GM18861 (cell line): Measurements from ENCODE around the gene PLCXD3.
"Not testable (repeated sequence)": the region's sequence is repeated elsewhere in the genome, so short reads cannot be mapped to it uniquely, and the experiment has no call there.

Experiments
- ATAC-seq: cut with Tn5 transposase; IDR thresholded peaks from one replicate; pipeline ENCODE4 v1.9.1; 2021; ENCODE audit not compliant: unreplicated experiment

The PLCXD3 gene

DNA sequence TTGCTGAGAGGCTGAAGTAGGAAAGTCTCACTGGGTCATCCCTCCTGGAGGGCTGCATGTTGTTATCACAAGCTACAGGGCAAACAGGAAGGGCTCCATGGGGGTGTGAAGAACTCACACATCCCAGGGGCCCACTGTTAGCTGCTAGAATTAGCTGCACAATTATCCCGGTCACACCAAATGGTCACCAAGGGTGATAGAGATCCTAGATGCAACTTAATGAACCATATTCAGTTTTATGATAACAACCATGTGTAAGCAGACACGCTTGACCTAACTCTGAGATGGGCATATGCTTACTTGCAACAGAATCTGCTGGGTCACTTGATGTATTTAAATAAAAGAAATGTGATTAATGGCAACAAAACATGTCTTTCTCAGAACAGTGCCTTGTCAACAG is 153.6 kb downstream of the PLCXD3 start:
- ATAC-seq, result no peak

GRCh38 chr5:41349846-41350245 is 160.6 kb downstream of the PLCXD3 start:
- ATAC-seq, result no peak

DNA sequence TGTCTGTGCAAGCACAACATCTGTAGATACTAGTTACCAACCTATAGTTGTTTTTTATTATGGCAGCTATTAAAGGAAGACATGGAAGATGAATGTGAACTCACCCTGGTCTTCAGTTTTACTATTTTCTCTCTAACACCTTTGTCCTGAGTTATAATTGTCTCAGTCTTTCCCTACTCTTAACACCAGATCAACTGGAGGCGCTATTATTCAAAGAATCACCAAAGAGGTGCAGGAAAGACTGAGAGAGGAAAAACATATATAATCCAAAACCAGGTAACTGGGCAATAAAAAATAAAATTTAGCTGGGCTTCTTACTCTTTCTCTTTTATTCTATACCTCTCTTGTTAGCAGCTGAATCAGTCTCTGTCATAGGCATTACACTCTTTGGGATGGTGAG is 162.8 kb downstream of the PLCXD3 start:
- no peak for ATAC-seq

- ATAC-seq, result no peak
Observed at GRCh38 chr5:41346609-41347008, 163.8 kb downstream of the PLCXD3 start.

GRCh38 chr5:41345295-41345694 is 165.1 kb downstream of the PLCXD3 start:
- ATAC-seq, result no peak

DNA sequence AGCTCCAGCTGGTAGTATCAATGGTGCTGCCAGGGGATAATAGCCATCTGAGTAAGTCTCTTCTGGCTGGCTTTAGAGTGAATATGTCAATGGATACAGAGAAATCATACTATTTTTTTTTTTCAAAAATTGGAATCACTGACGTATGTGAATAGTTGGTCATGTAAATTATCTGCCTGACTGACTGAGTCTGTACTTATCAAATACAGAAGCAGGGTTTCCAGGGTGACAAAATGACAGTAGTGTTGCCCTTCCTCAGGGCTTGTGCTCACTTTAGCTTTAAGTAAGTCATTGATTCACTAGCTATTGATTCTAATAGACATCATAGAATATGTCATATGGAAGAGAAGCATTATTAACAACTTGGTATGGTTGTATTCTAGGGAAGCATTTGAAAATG is 171.1 kb downstream of the PLCXD3 start:
- ATAC-seq, result no peak

DNA sequence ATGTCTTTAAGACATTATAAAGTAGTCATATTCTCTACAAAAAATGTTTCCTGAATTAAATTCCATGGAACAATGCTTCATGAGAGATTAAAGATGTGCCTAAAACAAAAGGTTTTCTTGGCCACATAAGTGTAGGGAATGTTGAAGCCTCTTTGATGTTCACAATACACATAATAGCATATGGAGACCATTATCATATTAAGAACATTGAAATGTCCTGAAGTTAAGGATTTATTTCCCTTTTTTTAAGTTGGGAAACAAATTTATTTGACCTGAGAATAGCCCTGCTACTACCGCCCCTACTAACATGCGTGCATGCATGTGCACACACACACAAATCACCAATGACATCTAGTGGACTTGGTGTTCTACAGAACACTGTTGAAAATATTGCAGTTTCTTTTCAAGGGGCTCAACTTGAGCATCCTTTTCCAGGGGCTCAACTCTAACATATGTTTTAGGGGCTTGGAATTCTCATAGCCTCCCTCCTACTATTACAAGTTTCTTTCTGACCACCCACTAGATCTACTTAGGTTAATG is 172.2 kb downstream of the PLCXD3 start:
- no peak for ATAC-seq

DNA sequence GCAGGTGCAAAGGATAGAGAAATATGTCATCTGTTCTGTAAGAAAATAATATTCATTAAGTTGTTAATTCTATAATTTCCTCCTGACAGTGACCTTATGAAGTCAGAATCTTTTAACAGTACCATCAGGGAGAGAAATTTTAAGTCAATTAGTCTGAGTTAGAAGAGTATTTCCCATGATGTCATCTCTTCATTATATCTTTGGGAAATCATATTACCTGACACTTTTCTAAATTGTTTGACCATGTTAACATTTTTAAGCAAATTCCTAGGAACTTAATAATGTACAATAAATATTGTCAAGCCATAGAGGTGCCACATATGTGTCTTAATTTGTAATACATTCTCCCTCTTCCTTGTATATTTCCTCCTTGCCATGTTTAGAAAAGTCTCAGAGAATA is 172.7 kb downstream of the PLCXD3 start:
- no peak for ATAC-seq

- ATAC-seq, result no peak
Observed at GRCh38 chr5:41337216-41337615, 173.2 kb downstream of the PLCXD3 start.

DNA sequence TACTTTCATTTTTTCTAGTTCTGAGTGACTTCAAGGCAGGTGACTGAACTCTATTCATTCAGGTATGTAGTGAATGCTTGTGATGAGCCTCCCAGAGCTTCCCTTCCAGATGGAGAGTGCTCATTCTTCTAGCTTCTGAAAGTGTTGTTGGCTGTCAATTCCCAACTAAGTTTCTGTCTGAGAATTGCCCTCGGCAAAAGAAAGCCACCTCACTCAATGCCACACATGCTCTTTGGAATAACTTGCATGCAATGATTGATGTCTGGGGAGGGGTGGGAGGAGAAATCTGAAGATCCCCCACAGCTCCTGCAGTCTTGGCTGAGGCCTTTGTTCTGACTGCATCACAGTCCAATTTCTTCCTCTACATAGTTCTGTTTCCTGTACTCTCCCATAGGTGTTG is 173.9 kb downstream of the PLCXD3 start:
- no peak for ATAC-seq

- no peak for ATAC-seq
Observed at GRCh38 chr5:41335596-41336181, 174.7 kb downstream of the PLCXD3 start.

DNA sequence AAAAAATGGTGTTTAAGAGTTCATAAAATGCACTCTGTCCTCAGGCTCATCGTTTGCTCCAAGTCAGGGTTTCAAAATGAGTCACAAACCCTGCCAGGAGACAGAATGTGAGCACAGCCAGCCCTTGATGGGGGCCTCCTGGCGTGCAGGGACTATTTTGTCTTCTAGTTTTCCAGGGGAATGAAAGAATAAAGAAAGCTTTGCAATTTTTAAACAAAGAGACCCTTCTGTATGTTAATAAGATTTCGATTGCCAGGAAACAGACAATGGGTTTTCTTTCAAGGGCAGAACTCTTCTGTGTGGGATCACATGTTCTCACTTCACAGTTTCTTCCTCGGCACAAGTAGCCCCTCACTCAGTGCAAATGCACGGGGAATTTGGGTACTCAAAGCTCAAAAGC is 175.6 kb downstream of the PLCXD3 start:
- peak; percentile 63 for ATAC-seq

DNA sequence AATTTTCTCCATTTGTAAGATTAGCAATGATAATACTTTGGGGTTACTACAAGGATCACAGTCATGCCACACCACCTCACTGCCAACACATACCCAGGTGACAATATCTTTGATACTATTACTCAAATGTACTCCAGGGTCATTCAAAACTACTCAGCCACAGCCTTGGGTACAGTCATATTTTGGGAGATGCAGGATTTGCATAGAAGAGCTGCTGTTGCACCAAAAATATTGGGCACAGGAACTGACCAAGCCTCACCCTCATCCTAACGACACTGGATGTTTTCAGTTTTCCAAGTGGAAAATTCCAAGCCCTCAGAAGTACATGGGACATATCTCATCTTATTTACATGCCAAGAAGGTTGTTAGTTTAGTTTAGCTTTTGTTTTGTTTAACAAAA is 176.2 kb downstream of the PLCXD3 start:
- no peak for ATAC-seq

DNA sequence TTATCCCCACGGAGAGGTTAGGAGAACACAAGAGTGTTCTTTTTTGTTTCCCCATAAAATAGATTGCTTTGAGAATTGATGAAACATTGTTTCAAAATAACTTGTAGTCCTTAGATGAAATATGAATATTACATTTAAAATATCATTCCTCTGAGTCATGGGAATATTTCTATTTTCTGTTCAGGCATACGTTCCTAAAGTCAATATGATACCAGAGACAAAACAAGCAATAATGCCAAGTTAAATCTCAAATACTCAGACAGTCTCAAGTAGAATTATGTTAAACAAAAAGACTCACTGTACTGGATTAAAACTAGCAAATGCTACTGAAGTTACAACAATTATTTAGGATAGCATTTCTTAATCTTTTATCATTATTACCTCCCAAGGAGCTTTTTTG is 185.3 kb downstream of the PLCXD3 start:
- no peak for ATAC-seq

- ATAC-seq, result not testable (repeated sequence)
Observed at GRCh38 chr5:41322826-41323225, 187.6 kb downstream of the PLCXD3 start.

DNA sequence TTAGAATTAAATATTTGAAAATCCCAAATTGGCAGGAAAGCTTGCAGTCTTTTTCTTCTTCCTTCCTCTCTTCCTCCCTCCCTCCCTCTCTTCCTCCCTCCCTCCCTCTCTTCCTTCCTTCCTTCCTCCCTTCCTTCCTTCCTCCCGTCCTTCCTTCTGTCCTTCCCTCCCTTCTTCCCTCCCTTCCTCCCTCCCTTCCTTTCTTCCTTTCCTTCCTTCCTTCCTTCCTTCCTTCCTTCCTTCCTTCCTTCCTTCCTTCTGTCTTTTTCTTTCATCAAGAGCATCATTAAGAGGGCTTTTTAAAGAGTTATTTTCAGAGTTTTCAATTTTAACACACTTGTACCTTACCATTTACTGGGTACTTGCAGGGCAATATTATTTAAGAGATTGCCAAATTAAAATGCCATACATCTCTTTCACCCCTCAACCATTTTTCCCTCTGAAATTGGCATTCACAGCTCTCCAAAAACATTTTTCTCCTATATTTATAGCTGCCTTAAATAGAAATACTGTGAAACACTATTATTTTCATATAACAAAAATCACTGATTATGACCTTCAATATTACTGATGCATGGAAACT is 197.8 kb downstream of the PLCXD3 start:
- no peak for ATAC-seq

DNA sequence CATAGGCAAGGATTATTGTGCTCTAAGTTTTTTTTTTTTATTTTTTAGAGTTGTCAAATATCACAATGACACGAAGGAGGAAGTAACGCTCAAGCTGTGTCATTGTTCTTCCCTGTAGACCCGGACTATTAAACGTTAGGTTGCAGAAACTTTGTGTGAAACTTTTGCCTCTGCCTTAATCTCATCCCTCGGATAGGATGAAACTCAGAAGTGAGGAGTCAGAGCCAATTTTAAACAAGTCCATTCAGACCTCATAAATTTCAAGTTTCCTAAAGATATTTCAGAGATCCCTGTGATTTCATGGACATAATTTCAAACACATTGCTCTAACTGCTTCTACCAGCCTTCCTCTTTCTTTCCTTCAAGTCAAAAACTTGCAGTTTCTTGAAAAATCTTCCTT is 198.3 kb downstream of the PLCXD3 start:
- ATAC-seq, result no peak

GRCh38 chr5:41309275-41309674 is 201.1 kb downstream of the PLCXD3 start:
- ATAC-seq, result no peak

- ATAC-seq, result no peak
Observed at GRCh38 chr5:41306005-41306404, 204.4 kb downstream of the PLCXD3 start.

DNA sequence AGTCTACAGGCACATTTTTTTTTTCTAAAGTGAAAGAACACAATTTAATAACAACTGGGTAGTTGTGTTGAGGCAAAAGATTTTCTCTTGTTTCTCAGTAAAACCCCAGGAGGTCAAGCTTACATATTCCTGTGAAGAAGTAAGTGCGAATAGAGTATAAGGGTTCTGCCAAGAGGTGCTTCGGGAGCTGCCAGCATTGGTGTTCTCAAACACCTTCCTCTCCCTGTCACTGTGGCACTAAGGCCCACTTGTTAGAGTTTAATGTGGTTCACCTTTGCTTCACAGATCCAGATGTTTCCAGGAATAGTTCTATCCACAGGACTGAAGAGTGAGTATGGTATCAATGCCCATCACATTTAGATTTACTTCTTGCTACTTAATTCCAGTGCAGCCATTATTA is 205.3 kb downstream of the PLCXD3 start:
- no peak for ATAC-seq

- ATAC-seq, result no peak
Observed at GRCh38 chr5:41296066-41296465, 214.3 kb downstream of the PLCXD3 start.

DNA sequence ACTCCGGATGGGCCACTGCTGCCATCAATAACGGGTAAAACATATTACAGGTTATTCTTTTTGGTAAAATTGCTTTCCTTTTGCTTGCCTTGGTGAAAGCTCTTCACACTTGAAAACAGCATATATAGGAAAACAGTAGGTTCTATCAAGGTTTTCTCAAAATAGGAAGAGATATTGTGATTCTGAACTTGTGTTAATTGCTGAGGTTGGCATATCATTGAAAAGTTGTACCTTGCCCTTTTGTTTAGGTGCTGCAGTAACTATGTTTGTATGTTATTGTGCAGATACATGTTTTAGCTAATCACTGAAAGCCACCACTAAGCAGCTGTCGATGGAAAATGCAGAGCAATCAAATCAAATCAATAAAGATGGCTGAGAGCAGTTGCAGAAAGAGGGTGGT is 219.1 kb downstream of the PLCXD3 start:
- ATAC-seq, result no peak

DNA sequence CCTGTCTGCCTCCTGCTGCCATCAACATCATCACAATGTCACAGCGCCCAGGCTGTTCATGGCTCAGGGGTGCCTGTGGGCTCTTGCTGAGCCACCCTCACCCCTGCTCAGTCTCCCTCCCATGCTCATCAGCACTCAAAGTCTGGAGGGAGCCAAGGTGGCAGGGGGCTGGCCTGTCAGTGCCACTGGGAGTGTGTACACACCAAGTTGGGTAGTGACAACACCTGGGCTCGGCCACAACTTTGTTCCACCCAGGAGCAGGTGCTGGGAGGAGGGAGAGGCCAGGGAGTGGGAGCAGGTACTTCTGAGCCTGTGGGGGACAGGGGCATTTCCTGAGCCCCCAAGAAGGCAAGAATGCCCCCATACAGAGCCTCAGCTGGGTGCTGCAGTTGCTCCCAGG is 219.6 kb downstream of the PLCXD3 start:
- no peak for ATAC-seq
